Measurements from ENCODE around the gene LBX2. TPM values are rescaled to one million over a fixed set of nuclear protein-coding genes. Genes with fewer than 3 reads are reported as not detected.

LBX2 gene
- total RNA-seq, 1 donor: 5.4 TPM

DNA sequence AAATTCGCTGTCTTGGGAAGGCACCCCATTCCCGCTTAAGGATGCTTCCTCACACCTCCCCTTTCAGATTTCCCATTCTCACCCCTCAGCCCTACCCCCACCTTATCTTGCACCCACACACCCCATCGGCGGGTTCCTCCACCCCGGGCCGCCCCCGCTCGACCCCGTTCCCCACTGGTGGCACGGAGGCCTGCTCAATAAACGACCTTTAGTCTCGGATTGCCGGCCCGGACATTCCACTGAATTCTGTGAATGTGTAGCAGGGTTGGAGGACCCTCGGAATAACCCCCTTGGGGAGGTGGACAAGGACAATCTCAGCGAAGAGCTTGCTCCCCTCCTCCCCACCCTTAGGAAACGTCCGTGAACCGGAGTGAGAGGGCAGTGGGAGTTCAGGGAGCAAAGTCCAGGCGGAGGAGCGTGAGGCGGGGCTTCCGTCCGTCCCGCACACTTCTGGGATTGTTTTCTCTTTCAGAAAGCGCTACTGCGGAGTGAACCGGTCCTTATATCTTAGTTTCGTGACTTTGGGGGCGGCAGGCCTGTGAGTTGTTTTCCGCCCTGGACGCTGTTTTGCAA, 2.8 kb upstream of the LBX2 start:
- Histone ChIP-seq H3K27ac (ENCODE audit: low read depth, low read length) (no peak overlapping the region), H3K79me2 (ENCODE audit: insufficient read depth, low read length) (peaks cover 41% of the 10 kb centered on the region), H4K20me1 (ENCODE audit: insufficient read depth, low read length) (no peaks in the 10 kb centered on the region), H3K9me3 (ENCODE audit: low read depth, low read length) (no peaks in the 10 kb centered on the region), H2AFZ (ENCODE audit: low read length) (no peak overlapping the region), H3K27me3 (ENCODE audit: insufficient read depth, low read length) (no peaks in the 10 kb centered on the region), H3K4me3 (ENCODE audit: insufficient read depth, low read length) (peak overlapping the region; percentile 80), H3K36me3 (ENCODE audit: insufficient read depth, low read length) (peaks cover 14% of the 10 kb centered on the region), H3K4me2 (ENCODE audit: insufficient read depth, low read length) (peak overlapping the region; percentile 91), H3K4me1 (ENCODE audit: insufficient read depth, low read length) (peaks cover 50% of the 10 kb centered on the region)
- DNase-seq (ENCODE audit: insufficient read length, low spot score, missing footprints): peak; percentile 74
- TF ChIP-seq CTCF (IDR thresholded peaks at IDR 0.05; ENCODE audit: extremely low read depth, low read depth, low read length): no peak

DNA sequence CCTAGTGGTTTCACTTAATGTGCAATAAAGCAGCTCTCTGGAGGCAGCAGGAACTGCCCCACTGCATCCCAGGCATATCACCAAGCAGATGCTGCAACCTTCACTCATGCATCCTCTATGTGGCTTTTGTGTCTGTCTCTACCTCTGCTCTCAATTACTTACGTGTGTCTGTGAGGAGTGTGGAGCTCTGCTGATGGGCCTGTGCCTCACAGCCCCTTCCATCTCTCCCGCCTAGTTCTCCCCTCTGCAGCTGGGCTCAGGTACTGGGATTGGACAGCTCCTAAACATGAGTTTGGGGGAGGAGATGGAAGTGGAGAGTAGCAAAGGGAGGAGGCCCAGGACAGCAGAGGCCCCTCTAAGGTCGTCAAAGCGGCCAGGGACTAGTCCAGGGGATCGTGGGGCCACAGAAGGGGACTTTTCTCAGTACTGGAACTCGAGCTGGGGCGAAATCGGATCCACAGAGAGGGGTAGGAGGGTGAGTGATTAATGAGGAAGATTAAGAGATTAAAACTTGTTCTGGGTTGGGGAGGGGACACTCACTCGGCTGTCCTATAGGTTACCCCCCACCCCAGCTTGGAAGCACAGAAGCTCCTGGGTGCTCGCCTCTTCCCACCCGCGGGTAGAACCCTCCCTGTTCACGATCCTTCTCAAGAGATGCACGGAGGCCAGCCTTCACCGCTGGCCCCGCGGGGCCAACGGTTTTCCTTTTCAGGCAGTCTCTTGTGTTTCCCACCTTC, 2.1 kb upstream of the LBX2 start:
- H3K27me3 ChIP-seq (ENCODE audit: insufficient read depth, low read length): no peaks in the 10 kb centered on the region
- no peak overlapping the region for H2AFZ ChIP-seq (ENCODE audit: low read length)
- peak; percentile 83 for DNase-seq (ENCODE audit: insufficient read length, low spot score, missing footprints)
- no peak overlapping the region for H3K4me3 ChIP-seq (ENCODE audit: insufficient read depth, low read length)
- no peaks in the 10 kb centered on the region for H4K20me1 ChIP-seq (ENCODE audit: insufficient read depth, low read length)
- TF ChIP-seq CTCF (IDR thresholded peaks at IDR 0.05; ENCODE audit: extremely low read depth, low read depth, low read length): no peak
- no peaks in the 10 kb centered on the region for H3K9me3 ChIP-seq (ENCODE audit: low read depth, low read length)
- no peak overlapping the region for H3K27ac ChIP-seq (ENCODE audit: low read depth, low read length)
- H3K4me1 ChIP-seq (ENCODE audit: insufficient read depth, low read length): peaks cover 44% of the 10 kb centered on the region
- H3K4me2 ChIP-seq (ENCODE audit: insufficient read depth, low read length): no peak overlapping the region
- peaks cover 34% of the 10 kb centered on the region for H3K79me2 ChIP-seq (ENCODE audit: insufficient read depth, low read length)
- H3K36me3 ChIP-seq (ENCODE audit: insufficient read depth, low read length): peaks cover 14% of the 10 kb centered on the region

GRCh38 chr2:74500578-74500946, 1.2 kb upstream of the LBX2 start:
- Histone ChIP-seq H3K4me1 (ENCODE audit: insufficient read depth, low read length) (peaks cover 37% of the 10 kb centered on the region), H3K36me3 (ENCODE audit: insufficient read depth, low read length) (peaks cover 12% of the 10 kb centered on the region), H4K20me1 (ENCODE audit: insufficient read depth, low read length) (no peaks in the 10 kb centered on the region), H3K4me3 (ENCODE audit: insufficient read depth, low read length) (no peak overlapping the region), H3K79me2 (ENCODE audit: insufficient read depth, low read length) (peaks cover 26% of the 10 kb centered on the region), H3K27me3 (ENCODE audit: insufficient read depth, low read length) (no peaks in the 10 kb centered on the region), H3K4me2 (ENCODE audit: insufficient read depth, low read length) (no peak overlapping the region), H3K27ac (ENCODE audit: low read depth, low read length) (no peak overlapping the region), H2AFZ (ENCODE audit: low read length) (no peak overlapping the region), H3K9me3 (ENCODE audit: low read depth, low read length) (no peaks in the 10 kb centered on the region)
- no peak for TF ChIP-seq CTCF (IDR thresholded peaks at IDR 0.05; ENCODE audit: extremely low read depth, low read depth, low read length)
- no peak for DNase-seq (ENCODE audit: insufficient read length, low spot score, missing footprints)

DNA sequence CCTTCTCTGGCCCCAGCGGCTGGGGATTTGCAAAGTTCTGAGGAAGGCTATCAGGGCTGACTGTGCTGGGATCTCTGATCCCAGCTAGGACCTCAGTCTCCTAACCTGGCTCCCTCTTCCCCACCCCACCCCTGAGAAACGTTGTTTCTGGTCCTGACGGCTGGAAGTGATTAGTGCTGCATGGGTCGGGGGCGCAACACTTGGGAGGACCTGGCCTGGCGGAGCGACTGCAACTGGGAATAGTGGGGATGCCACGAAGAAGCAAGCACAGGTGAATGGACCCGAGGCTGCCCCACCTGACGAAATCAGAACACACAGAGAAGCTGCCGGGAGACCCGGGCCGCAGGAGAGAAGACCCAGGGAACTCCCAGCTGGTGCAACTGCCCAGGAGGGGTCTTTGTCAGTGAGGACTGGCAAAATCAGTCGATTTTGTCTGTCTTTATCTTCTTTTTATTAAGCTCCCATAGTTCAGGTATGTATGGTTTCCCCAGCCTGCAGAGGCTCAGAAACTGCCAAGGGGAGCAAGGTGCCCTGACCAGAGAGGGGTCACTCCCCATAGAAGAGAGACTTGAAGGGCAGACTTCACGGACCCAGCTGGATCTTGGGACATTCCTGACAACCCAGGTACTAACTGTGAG, 656 bp upstream of the LBX2 start:
- peak overlapping the region; percentile 75 for H3K4me3 ChIP-seq (ENCODE audit: insufficient read depth, low read length)
- no peak overlapping the region for H2AFZ ChIP-seq (ENCODE audit: low read length)
- no peaks in the 10 kb centered on the region for H3K9me3 ChIP-seq (ENCODE audit: low read depth, low read length)
- H3K4me2 ChIP-seq (ENCODE audit: insufficient read depth, low read length): peak overlapping the region; percentile 84
- peaks cover 32% of the 10 kb centered on the region for H3K4me1 ChIP-seq (ENCODE audit: insufficient read depth, low read length)
- H3K79me2 ChIP-seq (ENCODE audit: insufficient read depth, low read length): peaks cover 21% of the 10 kb centered on the region
- H3K27ac ChIP-seq (ENCODE audit: low read depth, low read length): no peak overlapping the region
- no peak for TF ChIP-seq CTCF (IDR thresholded peaks at IDR 0.05; ENCODE audit: extremely low read depth, low read depth, low read length)
- peak; percentile 72 for DNase-seq (ENCODE audit: insufficient read length, low spot score, missing footprints)
- H3K36me3 ChIP-seq (ENCODE audit: insufficient read depth, low read length): peaks cover 7% of the 10 kb centered on the region
- no peaks in the 10 kb centered on the region for H4K20me1 ChIP-seq (ENCODE audit: insufficient read depth, low read length)
- H3K27me3 ChIP-seq (ENCODE audit: insufficient read depth, low read length): no peaks in the 10 kb centered on the region

Measured in osteoblast (primary cell).